HepG2 (cell line): ENCODE data around the gene ETNK1. TPM values are rescaled to one million over a fixed set of nuclear protein-coding genes. Genes with fewer than 3 reads are reported as not detected.

Experiments used
- ATAC-seq: fragments of 200-7000 bp; cut with Tn5 transposase; 3 replicates; pipeline ENCODE4 v1.9.1; 2020; ENCODE audit warnings: mild to moderate bottlenecking, moderate library complexity
- BruUV-seq: library from RNA; stranded (reverse); fragments of 400-500 nt; replicated peaks from 2 replicates; lab custom pipeline; 2021; lab: Mats Ljungman, UMichigan
- CTCF ChIA-PET: fragments of 300-600 bp; formaldehyde crosslinking; extraction: SDS; loops from one replicate; lab custom pipeline; 2021; ENCODE audit warnings: low total read pairs, inconsistent platforms, low intra/inter-chr PET ratio; lab: Yijun Ruan, JAX
- POLR2A ChIA-PET: fragments of 350-600 bp; sonication (Branson Sonifier 250); formaldehyde crosslinking; loops from one replicate; lab custom pipeline; 2020; ENCODE audit warnings: antibody characterized with exemption, inconsistent platforms; lab: Yijun Ruan, JAX
- DNase-seq: peaks from one replicate; pipeline ENCODE4 v3.0.0-alpha.2; 2015; ENCODE audit warnings: low spot score
- FAIRE-seq: peaks from 3 replicates; lab custom pipeline; 2011; peaks lifted over from hg19 to GRCh38; lab: Jason Lieb, UNC
- H2AFZ ChIP-seq: one replicate; pipeline ENCODE4 v1.6.1; 2011; ENCODE audit warnings: low read length, inconsistent platforms
- H3K27ac ChIP-seq: fragments of 300-600 bp; 3 replicates; pipeline ENCODE4 v1.8.0; 2011; ENCODE audit warnings: mixed run types, mild to moderate bottlenecking, mixed read lengths, low read length, inconsistent platforms; ENCODE audit not compliant: insufficient read depth; ENCODE audit errors: extremely low read length
- H3K27me3 ChIP-seq, 2 experiments: fragments of 200-600 bp in 1 of 2; 2 replicates in 1 of 2; 3 replicates in 1 of 2; pipeline versions ENCODE4 v1.6.0 to v1.8.0; 2011; ENCODE audit warnings: low read length in 2 of 2, mild to moderate bottlenecking in 2 of 2, moderate library complexity in 2 of 2, inconsistent platforms in 1 of 2; ENCODE audit not compliant: insufficient read depth in 2 of 2, control insufficient read depth in 1 of 2
- H3K36me3 ChIP-seq, 2 experiments: fragments of 200-600 bp in 1 of 2; replicated peaks in 1 of 2; 2 replicates in 1 of 2; 3 replicates in 1 of 2; pipeline versions ENCODE4 v1.5.1 to v1.8.0; 2011; ENCODE audit warnings: low read length in 2 of 2, inconsistent platforms in 1 of 2; ENCODE audit not compliant: insufficient read depth in 2 of 2, control insufficient read depth in 1 of 2
- H3K4me1 ChIP-seq: 2 replicates; pipeline ENCODE4 v1.5.1; 2012; ENCODE audit warnings: low read length, inconsistent platforms; ENCODE audit not compliant: insufficient read depth
- H3K4me2 ChIP-seq: 2 replicates; pipeline ENCODE4 v1.6.0; 2011; ENCODE audit warnings: low read depth, low read length, inconsistent platforms
- H3K4me3 ChIP-seq, 3 experiments: fragments of 200-600 bp in 1 of 3; sonication (generic), shearing (Covaris generic) in 1 of 3; replicated peaks in 1 of 3; 2 replicates each; pipeline ENCODE4 v1.5.1; 2011 to 2016; ENCODE audit warnings: low read length in 3 of 3, inconsistent platforms in 2 of 3, low read depth in 2 of 3, mild to moderate bottlenecking in 2 of 3, control low read depth in 1 of 3, mixed read lengths in 1 of 3; ENCODE audit not compliant: insufficient read depth in 1 of 3
- H3K79me2 ChIP-seq: one replicate; pipeline ENCODE4 v1.6.1; 2011; ENCODE audit warnings: low read length, inconsistent platforms; ENCODE audit not compliant: insufficient read depth
- H3K9ac ChIP-seq: 2 replicates; pipeline ENCODE4 v1.6.0; 2011; ENCODE audit warnings: mild to moderate bottlenecking, low read depth, low read length, inconsistent platforms; ENCODE audit not compliant: insufficient read depth
- H3K9me3 ChIP-seq: 2 replicates; pipeline ENCODE4 v1.5.1; 2012; ENCODE audit warnings: mild to moderate bottlenecking, low read length
- H4K20me1 ChIP-seq: 2 replicates; pipeline ENCODE4 v1.6.0; 2011; ENCODE audit warnings: inconsistent platforms, mild to moderate bottlenecking, low read length, moderate library complexity; ENCODE audit not compliant: insufficient read depth
- CREM ChIP-seq, 2 experiments: sonication (generic) in 1 of 2; formaldehyde crosslinking in 1 of 2; IDR thresholded peaks; 2 replicates each; pipeline versions ENCODE4 v1.4.0 to v1.6.1; 2016 to 2020; ENCODE audit warnings: antibody characterized with exemption in 1 of 2, mild to moderate bottlenecking in 1 of 2, missing genetic modification reagents in 1 of 2
- MED1 ChIP-seq: sonication (generic); formaldehyde crosslinking; IDR thresholded peaks from 2 replicates; pipeline ENCODE4 v1.4.0; 2020; ENCODE audit warnings: missing genetic modification reagents
- MED13 ChIP-seq: sonication (generic); formaldehyde crosslinking; IDR thresholded peaks from 2 replicates; pipeline ENCODE4 v1.5.0; 2020; ENCODE audit warnings: missing genetic modification reagents
- PHF21A ChIP-seq: sonication (generic); formaldehyde crosslinking; IDR thresholded peaks from 2 replicates; pipeline ENCODE4 v1.5.0; 2020; ENCODE audit warnings: mild to moderate bottlenecking, missing genetic modification reagents
- TCF7L2 ChIP-seq: IDR thresholded peaks from 2 replicates; pipeline ENCODE4 v1.6.1; 2011; ENCODE audit warnings: mild to moderate bottlenecking, low read depth, low read length, moderate library complexity
- WIZ ChIP-seq: sonication (generic); formaldehyde crosslinking; IDR thresholded peaks from 2 replicates; pipeline ENCODE4 v1.5.1; 2020; ENCODE audit warnings: mild to moderate bottlenecking, missing genetic modification reagents
- ZC3H13 ChIP-seq: sonication (generic); formaldehyde crosslinking; IDR thresholded peaks from 2 replicates; pipeline ENCODE4 v1.8.1; 2023; ENCODE audit warnings: mild to moderate bottlenecking, missing genetic modification reagents, moderate library complexity
- ZNF44 ChIP-seq: sonication (generic); formaldehyde crosslinking; IDR thresholded peaks from 2 replicates; pipeline ENCODE4 v1.5.1; 2020; ENCODE audit warnings: mild to moderate bottlenecking, missing genetic modification reagents
- WGBS: methylation state at CpG from one replicate; pipeline ENCODE4 v1.1.6; 2017; ENCODE audit warnings: low lambda C conversion rate; 5-methylcytosine and 5-hydroxymethylcytosine counted together
- in situ Hi-C: cut with HindIII; loops from 2 replicates; pipeline ENCODE4 v1.10.0; 2017; ENCODE audit warnings: low pct_unique_long_range_greater_than_20kb; ENCODE audit not compliant: extremely low pct_ligation_motif_present
- intact Hi-C: fragments of 100-400 bp; cut with micrococcal nuclease; formaldehyde crosslinking; loops from one replicate; pipeline ENCODE4 v1.10.0; 2022; ENCODE audit not compliant: unreplicated experiment
- polyA plus RNA-seq, 8 experiments: library from polyadenylated mRNA; depleted of rRNA in 3 of 8; stranded (reverse) in 7 of 8; unstranded in 1 of 8; fragments of >200 nt; fragmentation: Illumina TruSeq in 4 of 8; extraction: Trizol in 4 of 8; gene quantifications; 2 replicates each; pipeline versions ENCODE4 v1.2.1 to v1.2.3, GENCODE V29; 2011 to 2016; ENCODE audit warnings: low read depth in 4 of 8, missing spikeins in 1 of 8, mixed read lengths in 1 of 8; ENCODE audit not compliant: insufficient read depth in 1 of 8
- total RNA-seq, 5 experiments: library from RNA; depleted of rRNA; stranded (reverse); fragments of >200 nt; fragmentation: Illumina TruSeq; extraction: Trizol; gene quantifications; 2 replicates each; pipeline ENCODE4 v1.2.3, GENCODE V29; 2016; ENCODE audit warnings: low read depth in 1 of 5
- TF ChIP-seq, protein P1 (sequence below): sonication (generic); formaldehyde crosslinking; IDR thresholded peaks from 2 replicates; pipeline ENCODE4 v1.4.0; 2020; ENCODE audit warnings: missing genetic modification reagents
- TF ChIP-seq, protein P2 (sequence below): sonication (generic); formaldehyde crosslinking; IDR thresholded peaks from 2 replicates; pipeline ENCODE4 v1.4.0; 2020; ENCODE audit warnings: mild to moderate bottlenecking, missing genetic modification reagents
- TF ChIP-seq, protein P3 (sequence below): sonication (generic); formaldehyde crosslinking; conservative IDR thresholded peaks from 2 replicates; pipeline ENCODE4 v1.4.0; 2020; ENCODE audit warnings: mild to moderate bottlenecking, missing genetic modification reagents, moderate library complexity
- TF ChIP-seq, protein P4 (sequence below): sonication (generic); formaldehyde crosslinking; IDR thresholded peaks from 2 replicates; pipeline ENCODE4 v1.8.0; 2022; ENCODE audit warnings: mild to moderate bottlenecking, missing genetic modification reagents, borderline replicate concordance

The ETNK1 gene
- total and polyA plus RNA-seq, 2 of the 13 experiments (the other 11 are each of a cell fraction or from before 2014, with no cell fraction given): 14.4 to 55.7 TPM

DNA sequence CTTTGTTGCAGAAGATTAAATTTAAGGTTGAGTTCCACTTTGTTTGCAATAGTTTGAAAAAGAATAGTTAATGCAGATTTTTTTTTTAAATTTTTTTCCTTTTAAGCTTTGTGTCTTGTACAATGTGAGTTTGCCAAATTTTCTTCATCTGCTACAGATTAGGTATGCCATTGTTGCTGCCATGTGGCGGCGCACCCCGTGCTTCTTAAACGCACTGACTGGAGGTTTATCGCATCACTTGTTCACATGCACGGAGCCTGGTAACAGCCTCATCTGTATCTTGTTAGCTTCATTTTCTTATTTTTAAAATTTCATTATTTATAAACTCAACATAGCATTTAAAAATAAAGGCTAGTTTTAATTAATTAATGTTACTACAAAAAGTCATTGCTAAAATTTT is 43.5 kb downstream of the ETNK1 start:
- WGBS: 98% methylated on average over 6 of the region's 6 CpGs
- H3K27me3 ChIP-seq: no peaks in the 10 kb centered on the region
- H4K20me1 ChIP-seq: no peaks in the 10 kb centered on the region
- H3K4me2 ChIP-seq: no peak overlapping the region
- ATAC-seq: no peak
- TF ChIP-seq CREM (IDR thresholded peaks at IDR 0.05): no peak
- TF ChIP-seq CREM (CRISPR knock-in tag; IDR thresholded peaks at IDR 0.05): no peak
- no peak for TF ChIP-seq ZC3H13 (CRISPR knock-in tag)
- TF ChIP-seq, protein P1, sequence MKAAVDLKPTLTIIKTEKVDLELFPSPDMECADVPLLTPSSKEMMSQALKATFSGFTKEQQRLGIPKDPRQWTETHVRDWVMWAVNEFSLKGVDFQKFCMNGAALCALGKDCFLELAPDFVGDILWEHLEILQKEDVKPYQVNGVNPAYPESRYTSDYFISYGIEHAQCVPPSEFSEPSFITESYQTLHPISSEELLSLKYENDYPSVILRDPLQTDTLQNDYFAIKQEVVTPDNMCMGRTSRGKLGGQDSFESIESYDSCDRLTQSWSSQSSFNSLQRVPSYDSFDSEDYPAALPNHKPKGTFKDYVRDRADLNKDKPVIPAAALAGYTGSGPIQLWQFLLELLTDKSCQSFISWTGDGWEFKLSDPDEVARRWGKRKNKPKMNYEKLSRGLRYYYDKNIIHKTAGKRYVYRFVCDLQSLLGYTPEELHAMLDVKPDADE (CRISPR knock-in tag): no peak
- TF ChIP-seq PHF21A: no peak
- no peak for TF ChIP-seq ZNF44 (CRISPR knock-in tag)
- TF ChIP-seq, protein P2, sequence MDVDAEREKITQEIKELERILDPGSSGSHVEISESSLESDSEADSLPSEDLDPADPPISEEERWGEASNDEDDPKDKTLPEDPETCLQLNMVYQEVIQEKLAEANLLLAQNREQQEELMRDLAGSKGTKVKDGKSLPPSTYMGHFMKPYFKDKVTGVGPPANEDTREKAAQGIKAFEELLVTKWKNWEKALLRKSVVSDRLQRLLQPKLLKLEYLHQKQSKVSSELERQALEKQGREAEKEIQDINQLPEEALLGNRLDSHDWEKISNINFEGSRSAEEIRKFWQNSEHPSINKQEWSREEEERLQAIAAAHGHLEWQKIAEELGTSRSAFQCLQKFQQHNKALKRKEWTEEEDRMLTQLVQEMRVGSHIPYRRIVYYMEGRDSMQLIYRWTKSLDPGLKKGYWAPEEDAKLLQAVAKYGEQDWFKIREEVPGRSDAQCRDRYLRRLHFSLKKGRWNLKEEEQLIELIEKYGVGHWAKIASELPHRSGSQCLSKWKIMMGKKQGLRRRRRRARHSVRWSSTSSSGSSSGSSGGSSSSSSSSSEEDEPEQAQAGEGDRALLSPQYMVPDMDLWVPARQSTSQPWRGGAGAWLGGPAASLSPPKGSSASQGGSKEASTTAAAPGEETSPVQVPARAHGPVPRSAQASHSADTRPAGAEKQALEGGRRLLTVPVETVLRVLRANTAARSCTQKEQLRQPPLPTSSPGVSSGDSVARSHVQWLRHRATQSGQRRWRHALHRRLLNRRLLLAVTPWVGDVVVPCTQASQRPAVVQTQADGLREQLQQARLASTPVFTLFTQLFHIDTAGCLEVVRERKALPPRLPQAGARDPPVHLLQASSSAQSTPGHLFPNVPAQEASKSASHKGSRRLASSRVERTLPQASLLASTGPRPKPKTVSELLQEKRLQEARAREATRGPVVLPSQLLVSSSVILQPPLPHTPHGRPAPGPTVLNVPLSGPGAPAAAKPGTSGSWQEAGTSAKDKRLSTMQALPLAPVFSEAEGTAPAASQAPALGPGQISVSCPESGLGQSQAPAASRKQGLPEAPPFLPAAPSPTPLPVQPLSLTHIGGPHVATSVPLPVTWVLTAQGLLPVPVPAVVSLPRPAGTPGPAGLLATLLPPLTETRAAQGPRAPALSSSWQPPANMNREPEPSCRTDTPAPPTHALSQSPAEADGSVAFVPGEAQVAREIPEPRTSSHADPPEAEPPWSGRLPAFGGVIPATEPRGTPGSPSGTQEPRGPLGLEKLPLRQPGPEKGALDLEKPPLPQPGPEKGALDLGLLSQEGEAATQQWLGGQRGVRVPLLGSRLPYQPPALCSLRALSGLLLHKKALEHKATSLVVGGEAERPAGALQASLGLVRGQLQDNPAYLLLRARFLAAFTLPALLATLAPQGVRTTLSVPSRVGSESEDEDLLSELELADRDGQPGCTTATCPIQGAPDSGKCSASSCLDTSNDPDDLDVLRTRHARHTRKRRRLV (CRISPR knock-in tag): no peak
- TF ChIP-seq TCF7L2: no peak
- TF ChIP-seq, protein P3, sequence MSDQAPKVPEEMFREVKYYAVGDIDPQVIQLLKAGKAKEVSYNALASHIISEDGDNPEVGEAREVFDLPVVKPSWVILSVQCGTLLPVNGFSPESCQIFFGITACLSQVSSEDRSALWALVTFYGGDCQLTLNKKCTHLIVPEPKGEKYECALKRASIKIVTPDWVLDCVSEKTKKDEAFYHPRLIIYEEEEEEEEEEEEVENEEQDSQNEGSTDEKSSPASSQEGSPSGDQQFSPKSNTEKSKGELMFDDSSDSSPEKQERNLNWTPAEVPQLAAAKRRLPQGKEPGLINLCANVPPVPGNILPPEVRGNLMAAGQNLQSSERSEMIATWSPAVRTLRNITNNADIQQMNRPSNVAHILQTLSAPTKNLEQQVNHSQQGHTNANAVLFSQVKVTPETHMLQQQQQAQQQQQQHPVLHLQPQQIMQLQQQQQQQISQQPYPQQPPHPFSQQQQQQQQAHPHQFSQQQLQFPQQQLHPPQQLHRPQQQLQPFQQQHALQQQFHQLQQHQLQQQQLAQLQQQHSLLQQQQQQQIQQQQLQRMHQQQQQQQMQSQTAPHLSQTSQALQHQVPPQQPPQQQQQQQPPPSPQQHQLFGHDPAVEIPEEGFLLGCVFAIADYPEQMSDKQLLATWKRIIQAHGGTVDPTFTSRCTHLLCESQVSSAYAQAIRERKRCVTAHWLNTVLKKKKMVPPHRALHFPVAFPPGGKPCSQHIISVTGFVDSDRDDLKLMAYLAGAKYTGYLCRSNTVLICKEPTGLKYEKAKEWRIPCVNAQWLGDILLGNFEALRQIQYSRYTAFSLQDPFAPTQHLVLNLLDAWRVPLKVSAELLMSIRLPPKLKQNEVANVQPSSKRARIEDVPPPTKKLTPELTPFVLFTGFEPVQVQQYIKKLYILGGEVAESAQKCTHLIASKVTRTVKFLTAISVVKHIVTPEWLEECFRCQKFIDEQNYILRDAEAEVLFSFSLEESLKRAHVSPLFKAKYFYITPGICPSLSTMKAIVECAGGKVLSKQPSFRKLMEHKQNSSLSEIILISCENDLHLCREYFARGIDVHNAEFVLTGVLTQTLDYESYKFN (CRISPR knock-in tag): no peak
- TF ChIP-seq MED1 (CRISPR knock-in tag): no peak
- TF ChIP-seq MED13 (CRISPR knock-in tag): no peak
- TF ChIP-seq, protein P4, sequence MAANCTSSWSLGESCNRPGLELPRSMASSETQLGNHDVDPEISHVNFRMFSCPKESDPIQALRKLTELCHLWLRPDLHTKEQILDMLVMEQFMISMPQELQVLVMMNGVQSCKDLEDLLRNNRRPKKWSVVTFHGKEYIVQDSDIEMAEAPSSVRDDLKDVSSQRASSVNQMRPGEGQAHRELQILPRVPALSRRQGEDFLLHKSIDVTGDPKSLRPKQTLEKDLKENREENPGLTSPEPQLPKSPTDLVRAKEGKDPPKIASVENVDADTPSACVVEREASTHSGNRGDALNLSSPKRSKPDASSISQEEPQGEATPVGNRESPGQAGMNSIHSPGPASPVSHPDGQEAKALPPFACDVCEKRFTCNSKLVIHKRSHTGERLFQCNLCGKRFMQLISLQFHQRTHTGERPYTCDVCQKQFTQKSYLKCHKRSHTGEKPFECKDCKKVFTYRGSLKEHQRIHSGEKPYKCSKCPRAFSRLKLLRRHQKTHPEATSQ (CRISPR knock-in tag): no peak
- TF ChIP-seq WIZ: no peak
- TF ChIP-seq, all 625 proteins: peak for 0
- Histone ChIP-seq H3K27ac (no peak overlapping the region), H3K9me3 (no peaks in the 10 kb centered on the region), H3K9ac (no peak overlapping the region), H3K4me3 (no peak overlapping the region), H3K4me1 (no peaks in the 10 kb centered on the region), H3K79me2 (no peaks in the 10 kb centered on the region), H2AFZ (no peak overlapping the region), H3K36me3 (peaks cover 0 to 28% of the 10 kb centered on the region in 2 experiments; a peak in 1 of 5 replicates)
- intact Hi-C loops: no loop called here
- ChIA-PET POLR2A (no interaction called here), CTCF (no interaction called here)
- in situ Hi-C loops: no loop called here
- DNase-seq (no peak), FAIRE-seq (no peak)
- BruUV-seq: no TSS peak
